H9 (cell line): Measurements from ENCODE around the gene C20orf144. TPM values are rescaled to one million over a fixed set of nuclear protein-coding genes. Genes with fewer than 3 reads are reported as not detected.

Experiments
- DNase-seq: peaks from one replicate; pipeline ENCODE4 v3.0.0-alpha.2; 2017
- H2AFZ ChIP-seq: one replicate; pipeline ENCODE4 v1.6.1; 2013; ENCODE audit warnings: mild to moderate bottlenecking, low read length, control low read depth, moderate library complexity
- H2AK5ac ChIP-seq: 2 replicates; pipeline ENCODE4 v1.6.1; 2013; ENCODE audit warnings: low read length, control low read depth, mixed read lengths; ENCODE audit not compliant: insufficient read length
- H2BK120ac ChIP-seq: one replicate; pipeline ENCODE4 v1.6.1; 2013; ENCODE audit warnings: low read depth, mild to moderate bottlenecking, low read length, control low read depth, inconsistent platforms; ENCODE audit not compliant: poor library complexity, severe bottlenecking
- H2BK12ac ChIP-seq: 2 replicates; pipeline ENCODE4 v1.6.1; 2013; ENCODE audit warnings: low read length, control low read depth, mixed read lengths, low read depth; ENCODE audit not compliant: insufficient read length
- H2BK15ac ChIP-seq: 2 replicates; pipeline ENCODE4 v1.6.1; 2013; ENCODE audit warnings: low read depth, low read length, control low read depth
- H2BK20ac ChIP-seq: one replicate; pipeline ENCODE4 v1.6.1; 2013; ENCODE audit warnings: low read depth, mild to moderate bottlenecking, low read length, control low read depth, inconsistent platforms; ENCODE audit not compliant: poor library complexity, severe bottlenecking
- H2BK5ac ChIP-seq: 2 replicates; pipeline ENCODE4 v1.6.1; 2013; ENCODE audit warnings: low read length, control low read depth, mixed read lengths; ENCODE audit not compliant: insufficient read length
- H3K14ac ChIP-seq: 2 replicates; pipeline ENCODE4 v1.6.1; 2013; ENCODE audit warnings: low read length, control low read depth; ENCODE audit not compliant: insufficient read depth
- H3K18ac ChIP-seq: 2 replicates; pipeline ENCODE4 v1.6.1; 2013; ENCODE audit warnings: low read depth, mild to moderate bottlenecking, mixed read lengths, low read length, control low read depth; ENCODE audit not compliant: insufficient read length
- H3K23ac ChIP-seq: 2 replicates; pipeline ENCODE4 v1.6.1; 2013; ENCODE audit warnings: low read length, control low read depth, mixed read lengths, low read depth; ENCODE audit not compliant: insufficient read length
- H3K23me2 ChIP-seq: 2 replicates; pipeline ENCODE4 v1.6.1; 2013; ENCODE audit warnings: low read depth, mild to moderate bottlenecking, mixed read lengths, low read length, control low read depth; ENCODE audit not compliant: insufficient read length, poor library complexity, severe bottlenecking
- H3K27ac ChIP-seq: 2 replicates; pipeline ENCODE4 v1.5.1; 2013; ENCODE audit warnings: low read length, control low read depth, mixed read lengths, low read depth; ENCODE audit not compliant: insufficient read length
- H3K27me3 ChIP-seq: 2 replicates; pipeline ENCODE4 v1.6.1; 2013; ENCODE audit warnings: low read length, control low read depth, inconsistent platforms; ENCODE audit not compliant: insufficient read depth
- H3K4ac ChIP-seq: 2 replicates; pipeline ENCODE4 v1.6.1; 2013; ENCODE audit warnings: low read depth, mild to moderate bottlenecking, control low read depth, inconsistent platforms, low read length, moderate library complexity
- H3K4me1 ChIP-seq: 2 replicates; pipeline ENCODE4 v1.6.1; 2013; ENCODE audit warnings: low read length, control low read depth, inconsistent platforms; ENCODE audit not compliant: insufficient read depth
- H3K4me2 ChIP-seq: 2 replicates; pipeline ENCODE4 v1.6.1; 2013; ENCODE audit warnings: low read length, control low read depth, mixed read lengths; ENCODE audit not compliant: insufficient read length, insufficient read depth
- H3K56ac ChIP-seq: 2 replicates; pipeline ENCODE4 v1.6.1; 2013; ENCODE audit warnings: low read depth, mild to moderate bottlenecking, mixed read lengths, low read length, control low read depth; ENCODE audit not compliant: insufficient read length
- H3K79me1 ChIP-seq: 2 replicates; pipeline ENCODE4 v1.6.1; 2013; ENCODE audit warnings: low read depth, mild to moderate bottlenecking, moderate library complexity, low read length, control low read depth, inconsistent platforms; ENCODE audit not compliant: insufficient read depth, poor library complexity, severe bottlenecking
- H3K79me2 ChIP-seq: 2 replicates; pipeline ENCODE4 v1.6.1; 2013; ENCODE audit warnings: low read length, control low read depth, inconsistent platforms; ENCODE audit not compliant: insufficient read depth
- H3K9ac ChIP-seq: 2 replicates; pipeline ENCODE4 v1.6.1; 2013; ENCODE audit warnings: low read length, control low read depth, mixed read lengths; ENCODE audit not compliant: insufficient read length; ENCODE audit errors: extremely low read depth
- H3K9me3 ChIP-seq: one replicate; pipeline ENCODE4 v1.6.1; 2013; ENCODE audit warnings: low read depth, low read length, inconsistent platforms; ENCODE audit not compliant: control insufficient read depth
- H3T11ph ChIP-seq: one replicate; pipeline ENCODE4 v1.6.1; 2013; ENCODE audit warnings: mild to moderate bottlenecking, low read length, control low read depth, inconsistent platforms
- H4K20me1 ChIP-seq: one replicate; pipeline ENCODE4 v1.6.1; 2013; ENCODE audit not compliant: control insufficient read depth, insufficient read length, insufficient read depth
- H4K5ac ChIP-seq: 2 replicates; pipeline ENCODE4 v1.6.1; 2013; ENCODE audit warnings: low read depth, mild to moderate bottlenecking, mixed read lengths, low read length, control low read depth; ENCODE audit not compliant: insufficient read length
- H4K8ac ChIP-seq: replicated peaks from 2 replicates; pipeline ENCODE4 v1.6.1; 2013; ENCODE audit warnings: low read length, control low read depth, mixed read lengths, low read depth; ENCODE audit not compliant: insufficient read length
- H4K91ac ChIP-seq: 2 replicates; pipeline ENCODE4 v1.6.1; 2013; ENCODE audit warnings: low read depth, mild to moderate bottlenecking, moderate library complexity, mixed read lengths, low read length, control low read depth; ENCODE audit not compliant: insufficient read length
- H3K27ac Mint-ChIP-seq, 3 experiments: 2 replicates in 2 of 3; 3 replicates in 1 of 3; pipeline ENCODE4 v1.8.0; 2020 to 2021; ENCODE audit warnings: mixed read lengths in 3 of 3, mild to moderate bottlenecking in 1 of 3, moderate library complexity in 1 of 3
- H3K27me3 Mint-ChIP-seq: 2 replicates; pipeline ENCODE4 v1.8.0; 2021; ENCODE audit warnings: low read depth, mild to moderate bottlenecking, moderate library complexity, mixed read lengths
- H3K36me3 Mint-ChIP-seq, 3 experiments: 2 replicates in 2 of 3; 3 replicates in 1 of 3; pipeline ENCODE4 v1.8.0; 2020 to 2021; ENCODE audit warnings: low read depth in 3 of 3, mixed read lengths in 3 of 3; ENCODE audit not compliant: insufficient read depth in 1 of 3
- H3K4me1 Mint-ChIP-seq, 2 experiments: 2 replicates each; pipeline ENCODE4 v1.8.0; 2020; ENCODE audit warnings: mixed read lengths in 2 of 2
- H3K4me3 Mint-ChIP-seq, 2 experiments: 2 replicates in 1 of 2; 3 replicates in 1 of 2; pipeline ENCODE4 v1.8.0; 2020 to 2021; ENCODE audit warnings: mild to moderate bottlenecking in 2 of 2, mixed read lengths in 2 of 2, moderate library complexity in 1 of 2
- H3K9me3 Mint-ChIP-seq, 2 experiments: 2 replicates in 1 of 2; 3 replicates in 1 of 2; pipeline ENCODE4 v1.8.0; 2020; ENCODE audit warnings: mild to moderate bottlenecking in 2 of 2, mixed read lengths in 2 of 2, moderate library complexity in 1 of 2
- CTCF ChIP-seq: fragments of 200-600 bp; sonication (generic); conservative IDR thresholded peaks from 3 replicates; pipeline ENCODE4 v1.8.0; 2021; ENCODE audit warnings: antibody characterized with exemption, mild to moderate bottlenecking
- WGBS: extraction: QIAGEN DNeasy Blood & Tissue Kit; methylation state at CpG from one replicate; pipeline ENCODE4 v1.1.7; 2013; ENCODE audit warnings: missing lambda C conversion rate, low lambda C conversion rate, mixed read lengths; ENCODE audit not compliant: insufficient read length; ENCODE audit errors: extremely low coverage; 5-methylcytosine and 5-hydroxymethylcytosine counted together
- total RNA-seq: library from RNA; stranded (reverse); gene quantifications from 2 replicates; pipeline ENCODE4 v1.2.1, GENCODE V29; 2021

C20orf144 gene
- total RNA-seq, 1 experiment from 2014 or later: 0.26 TPM

GRCh38 chr20:33653218-33653899 is 8.8 kb upstream of the C20orf144 start:
- Histone ChIP-seq H3K23ac (no peak overlapping the region), H3K4ac (no peak overlapping the region), H4K20me1 (no peaks in the 10 kb centered on the region), H2BK15ac (no peak overlapping the region), H2BK20ac (no peak overlapping the region), H3K4me1 (no peaks in the 10 kb centered on the region), H4K91ac (no peak overlapping the region), H3K27me3 (no peaks in the 10 kb centered on the region), H2AFZ (no peak overlapping the region), H3K27ac (no peak overlapping the region), H2BK5ac (no peak overlapping the region), H3K18ac (no peak overlapping the region), H3K9ac (no peak overlapping the region), H2BK12ac (no peak overlapping the region), H3K9me3 (no peaks in the 10 kb centered on the region), H3K14ac (no peak overlapping the region), H3K4me2 (no peak overlapping the region), H3K56ac (no peak overlapping the region), H4K8ac (no peak overlapping the region), H3K79me1 (no peaks in the 10 kb centered on the region), H3K79me2 (no peaks in the 10 kb centered on the region), H3K23me2 (no peaks in the 10 kb centered on the region), H4K5ac (no peak overlapping the region), H3T11ph (no peak overlapping the region), H2BK120ac (no peak overlapping the region), H2AK5ac (no peak overlapping the region)
- no peaks in the 10 kb centered on the region for H3K27me3 Mint-ChIP-seq
- H3K27ac Mint-ChIP-seq: peak overlapping the region in 2 of 3 experiments; percentile 81; a peak in 2 of 7 replicates
- H3K9me3 Mint-ChIP-seq: no peaks in the 10 kb centered on the region; a peak in 1 of 5 replicates
- no peak overlapping the region for H3K4me3 Mint-ChIP-seq
- peak; percentile 85 for DNase-seq
- H3K36me3 Mint-ChIP-seq: peaks cover 0 to 23% (median 0%) of the 10 kb centered on the region in 3 experiments; a peak in 2 of 7 replicates
- H3K4me1 Mint-ChIP-seq: peaks cover 28 to 30% of the 10 kb centered on the region in 2 experiments
- whole genome bisulfite sequencing: no CpG with 5 or more reads among the region's 16 CpGs
- peak; percentile 97 for TF ChIP-seq CTCF
